K562 (cell line): ENCODE measurements around the gene SART3. TPM values are rescaled to one million over a fixed set of nuclear protein-coding genes. Genes with fewer than 3 reads are reported as not detected.

Source experiments
- ATAC-seq: fragments of 200-7000 bp; cut with Tn5 transposase; 3 replicates; pipeline ENCODE4 v1.9.1; 2020; ENCODE audit warnings: moderate library complexity
- BruUV-seq: library from RNA; stranded (reverse); fragments of 400-500 nt; replicated peaks from 2 replicates; lab custom pipeline; 2021; lab: Mats Ljungman, UMichigan
- CTCF ChIA-PET: fragments of 300-600 bp; formaldehyde crosslinking; extraction: SDS; loops from one replicate; lab custom pipeline; 2021; ENCODE audit warnings: low intra/inter-chr PET ratio; lab: Yijun Ruan, JAX
- POLR2A ChIA-PET: fragments of 300-600, 350-650 bp; sonication (Branson Sonifier 250); formaldehyde crosslinking; extraction: SDS; loops from one replicate; lab custom pipeline; 2021; ENCODE audit warnings: antibody characterized with exemption, inconsistent platforms; lab: Yijun Ruan, JAX
- DNase-seq, 4 experiments: peaks; one replicate each; pipeline versions ENCODE4 v3.0.0 to v3.0.0-alpha.2; 2011 to 2018; ENCODE audit warnings: low spot score in 3 of 4, mixed read lengths in 3 of 4; ENCODE audit errors: extremely low read depth in 1 of 4
- FAIRE-seq: peaks from 2 replicates; lab custom pipeline; 2011; peaks lifted over from hg19 to GRCh38; lab: Jason Lieb, UNC
- H2AFZ ChIP-seq: 2 replicates; pipeline ENCODE4 v1.6.0; 2011; ENCODE audit warnings: low read depth, low read length, control low read depth, inconsistent platforms
- H3K27ac ChIP-seq: fragments of 200-600 bp; 3 replicates; pipeline ENCODE4 v1.8.0; 2011; ENCODE audit warnings: low read depth, mild to moderate bottlenecking, control low read depth, inconsistent platforms, low read length, moderate library complexity, mixed read lengths; ENCODE audit errors: extremely low read depth
- H3K27me3 ChIP-seq, 2 experiments: fragments of 300-600 bp in 1 of 2; 2 replicates in 1 of 2; 3 replicates in 1 of 2; pipeline versions ENCODE4 v1.6.0 to v1.8.0; 2011; ENCODE audit warnings: inconsistent platforms in 2 of 2, low read length in 2 of 2, mild to moderate bottlenecking in 1 of 2, mixed read lengths in 1 of 2, moderate library complexity in 1 of 2; ENCODE audit not compliant: control insufficient read depth in 2 of 2, insufficient read depth in 2 of 2
- H3K36me3 ChIP-seq: fragments of 300-600 bp; 3 replicates; pipeline ENCODE4 v1.8.0; 2011; ENCODE audit warnings: mild to moderate bottlenecking, low read length, inconsistent platforms; ENCODE audit not compliant: control insufficient read depth, insufficient read depth
- H3K4me1 ChIP-seq, 2 experiments: fragments of 200-600 bp in 1 of 2; replicated peaks in 1 of 2; 2 replicates in 1 of 2; 3 replicates in 1 of 2; pipeline versions ENCODE4 v1.5.1 to v1.8.0; 2011; ENCODE audit warnings: inconsistent platforms in 2 of 2, low read length in 2 of 2, mild to moderate bottlenecking in 1 of 2, mixed read lengths in 1 of 2, moderate library complexity in 1 of 2; ENCODE audit not compliant: control insufficient read depth in 2 of 2, insufficient read depth in 2 of 2
- H3K4me2 ChIP-seq: 2 replicates; pipeline ENCODE4 v1.6.1; 2011; ENCODE audit warnings: low read length, control low read depth, inconsistent platforms, mixed read lengths; ENCODE audit not compliant: insufficient read depth
- H3K4me3 ChIP-seq: fragments of 200-600 bp; sonication (generic), shearing (Covaris generic); 2 replicates; pipeline ENCODE4 v1.5.1; 2016; ENCODE audit warnings: control low read depth, inconsistent platforms
- H3K79me2 ChIP-seq: fragments of 200-600 bp; 3 replicates; pipeline ENCODE4 v1.8.0; 2011; ENCODE audit warnings: low read length, inconsistent platforms; ENCODE audit not compliant: control insufficient read depth, insufficient read depth
- H3K9ac ChIP-seq, 2 experiments: 2 replicates each; pipeline versions ENCODE4 v1.6.0 to v1.6.1; 2011; ENCODE audit warnings: low read depth in 2 of 2, low read length in 2 of 2, control low read depth in 1 of 2, inconsistent platforms in 1 of 2, mild to moderate bottlenecking in 1 of 2, mixed read lengths in 1 of 2; ENCODE audit not compliant: insufficient read depth in 1 of 2
- H3K9me1 ChIP-seq: one replicate; pipeline ENCODE4 v1.6.0; 2011; ENCODE audit warnings: inconsistent platforms, mild to moderate bottlenecking, low read length, moderate library complexity; ENCODE audit not compliant: control insufficient read depth, insufficient read depth
- H3K9me3 ChIP-seq: replicated peaks from 2 replicates; pipeline ENCODE4 v1.5.1; 2011; ENCODE audit warnings: low read depth, low read length, inconsistent platforms; ENCODE audit not compliant: control insufficient read depth, insufficient read depth
- H4K20me1 ChIP-seq: replicated peaks from 2 replicates; pipeline ENCODE4 v1.6.1; 2011; ENCODE audit warnings: low read length, inconsistent platforms, mixed read lengths; ENCODE audit not compliant: control insufficient read depth, insufficient read depth
- AFF4 ChIP-seq: sonication (generic); formaldehyde crosslinking; IDR thresholded peaks from 2 replicates; pipeline ENCODE4 v1.8.0; 2023; ENCODE audit warnings: mild to moderate bottlenecking, missing genetic modification reagents
- DLX4 ChIP-seq: fragments of 250-450 bp; sonication (Bioruptor Pico); IDR thresholded peaks from 2 replicates; pipeline ENCODE4 v1.6.1; 2021; ENCODE audit warnings: mild to moderate bottlenecking
- HLTF ChIP-seq: fragments of 450-650 bp; IDR thresholded peaks from 2 replicates; pipeline ENCODE4 v1.6.1; 2016
- IFI16 ChIP-seq: fragments of 250-450 bp; sonication (Bioruptor Pico); IDR thresholded peaks from 2 replicates; pipeline ENCODE4 v2.1.2; 2022; ENCODE audit warnings: mild to moderate bottlenecking, inconsistent platforms
- NCOA1 ChIP-seq: fragments of 450-650 bp; IDR thresholded peaks from 2 replicates; pipeline ENCODE4 v1.6.1; 2016; ENCODE audit warnings: low read depth
- XRCC3 ChIP-seq: fragments of 450-650 bp; IDR thresholded peaks from 2 replicates; pipeline ENCODE4 v1.6.1; 2017; ENCODE audit warnings: mild to moderate bottlenecking, moderate library complexity
- ZNF561 ChIP-seq: fragments of 450-650 bp; formaldehyde crosslinking; conservative IDR thresholded peaks from 2 replicates; pipeline ENCODE4 v1.4.0; 2020; ENCODE audit warnings: mild to moderate bottlenecking, moderate library complexity
- WGBS: fragments of 100-300 bp; shearing (Covaris generic); methylation state at CpG from one replicate; pipeline ENCODE4 v1.1.6; 2016; ENCODE audit warnings: low coverage, mixed read lengths; ENCODE audit not compliant: insufficient coverage; ENCODE audit errors: missing lambda C conversion rate; 5-methylcytosine and 5-hydroxymethylcytosine counted together
- in situ Hi-C: fragments of 300-500 bp; cut with MboI; formaldehyde crosslinking; loops from 4 replicates; pipeline ENCODE4 v1.15.0; 2018; ENCODE audit warnings: inconsistent platforms, mixed read lengths
- intact Hi-C: fragments of 100-400 bp; cut with micrococcal nuclease; formaldehyde crosslinking; loops from 2 replicates; pipeline ENCODE4 v1.14.2; 2022
- polyA plus RNA-seq, 8 experiments: library from polyadenylated mRNA; depleted of rRNA in 4 of 8; stranded (reverse) in 5 of 8; unstranded in 3 of 8; fragments of >200 nt; fragmentation: Nextera tagmentation in 2 of 8; fragmentation: Illumina TruSeq in 1 of 8; extraction: Ambion mirVana in 2 of 8; extraction: Trizol in 1 of 8; gene quantifications; 2 replicates each; pipeline versions ENCODE4 v1.2.1 to v1.2.3, GENCODE V29; 2011 to 2014; ENCODE audit warnings: inconsistent platforms in 1 of 8, missing spikeins in 1 of 8
- total RNA-seq, 7 experiments: library from RNA; depleted of rRNA in 6 of 7; stranded (reverse); fragments of >200 nt in 6 of 7; fragmentation: Illumina TruSeq in 2 of 7; extraction: Trizol in 2 of 7; gene quantifications; 2 replicates each; pipeline versions ENCODE4 v1.2.1 to v1.2.3, GENCODE V29; 2011 to 2021; ENCODE audit warnings: low replicate concordance in 1 of 7

SART3 gene
- total and polyA plus RNA-seq, 9 of the 15 experiments (the other 6 are each of a cell fraction or from before 2014, with no cell fraction given) = 8.9 to 167 (median 56.7) TPM

GRCh38 chr12:108543652-108544051, 17.3 kb downstream of the SART3 start:
- H3K9me1 ChIP-seq = no peaks in the 10 kb centered on the region
- no peak for FAIRE-seq
- no TSS peak for BruUV-seq
- H3K36me3 ChIP-seq = peaks cover 85% of the 10 kb centered on the region
- 83% methylated on average over 3 of the region's 3 CpGs for WGBS
- CTCF ChIA-PET = no interaction called here
- POLR2A ChIA-PET = interaction anchor here (0.9 to 1.5 kb wide), 4 partner anchors 10 to 19 kb away, joined by 4 to 7 read pairs (median 5); partner anchors contain the start of genes ISCU and SART3
- no peaks in the 10 kb centered on the region for H3K9me3 ChIP-seq
- no peak for ATAC-seq
- H3K4me2 ChIP-seq = no peak overlapping the region
- peaks cover 62% of the 10 kb centered on the region for H3K79me2 ChIP-seq
- no peak overlapping the region for H3K4me3 ChIP-seq
- no peak overlapping the region for H3K9ac ChIP-seq
- in situ Hi-C loops (no loop called here), intact Hi-C loops (no loop called here)
- no peak overlapping the region for H2AFZ ChIP-seq
- H3K4me1 ChIP-seq = peaks cover 0 to 4% of the 10 kb centered on the region in 2 experiments; a peak in 3 of 5 replicates
- no peak for DNase-seq
- H4K20me1 ChIP-seq = peaks cover 10% of the 10 kb centered on the region; the same call in 1 of the 2 replicates
- TF ChIP-seq AFF4 (CRISPR knock-in tag) (no peak), NCOA1 (no peak), DLX4 (CRISPR knock-in tag) (no peak), ZNF561 (CRISPR knock-in tag) (no peak), HLTF (no peak), XRCC3 (no peak), IFI16 (no peak)
- H3K27me3 ChIP-seq = no peaks in the 10 kb centered on the region
- no peak overlapping the region for H3K27ac ChIP-seq
